Cardiac muscle cell (in vitro differentiated cells and primary cell): Measurements from ENCODE around the gene ST6GALNAC3. TPM values are rescaled to one million over a fixed set of nuclear protein-coding genes. Genes with fewer than 3 reads are reported as not detected.

Experiments used
- DNase-seq, 2 donors: peaks; one replicate each; pipeline versions ENCODE4 v3.0.0 to v3.0.0-alpha.2; 2010 to 2017; ENCODE audit warnings: low read depth in 1 of 2, low spot score in 1 of 2
- H3K27ac ChIP-seq: fragments of 200-600 bp; sonication (generic); 2 replicates; pipeline ENCODE4 v1.5.1; 2016
- H3K27me3 ChIP-seq: fragments of 200-600 bp; sonication (generic); 2 replicates; pipeline ENCODE4 v1.6.0; 2016; ENCODE audit warnings: control low read depth
- H3K36me3 ChIP-seq: fragments of 200-600 bp; sonication (generic); 2 replicates; pipeline ENCODE4 v1.5.1; 2016; ENCODE audit warnings: control low read depth
- H3K4me1 ChIP-seq: fragments of 200-600 bp; sonication (generic); 2 replicates; pipeline ENCODE4 v1.8.1; 2017; ENCODE audit warnings: low read depth, mild to moderate bottlenecking, mixed run types
- H3K4me3 ChIP-seq: fragments of 200-600 bp; sonication (generic); 2 replicates; pipeline ENCODE4 v1.5.1; 2016; ENCODE audit warnings: mild to moderate bottlenecking
- H3K9me3 ChIP-seq: fragments of 200-600 bp; sonication (generic); 2 replicates; pipeline ENCODE4 v1.5.1; 2017; ENCODE audit warnings: low read depth, mild to moderate bottlenecking, control low read depth
- polyA plus RNA-seq: library from polyadenylated mRNA; unstranded; fragments of >200 nt; fragmentation: Nextera tagmentation; extraction: Ambion mirVana; gene quantifications from 2 replicates; pipeline ENCODE4 v1.2.1, GENCODE V29; 2016
- total RNA-seq: library from RNA; depleted of rRNA; stranded (reverse); fragments of >200 nt; gene quantifications from 2 replicates; pipeline ENCODE4 v1.2.3, GENCODE V29; 2016
- TF ChIP-seq, protein P1 (sequence below): IDR thresholded peaks from 2 replicates; pipeline ENCODE4 v1.5.1; 2012; ENCODE audit warnings: low read depth, mild to moderate bottlenecking, low read length

Gene ST6GALNAC3
- total and polyA plus RNA-seq, 2 experiments from 2014 or later, result 10.4 to 14.8 TPM

DNA sequence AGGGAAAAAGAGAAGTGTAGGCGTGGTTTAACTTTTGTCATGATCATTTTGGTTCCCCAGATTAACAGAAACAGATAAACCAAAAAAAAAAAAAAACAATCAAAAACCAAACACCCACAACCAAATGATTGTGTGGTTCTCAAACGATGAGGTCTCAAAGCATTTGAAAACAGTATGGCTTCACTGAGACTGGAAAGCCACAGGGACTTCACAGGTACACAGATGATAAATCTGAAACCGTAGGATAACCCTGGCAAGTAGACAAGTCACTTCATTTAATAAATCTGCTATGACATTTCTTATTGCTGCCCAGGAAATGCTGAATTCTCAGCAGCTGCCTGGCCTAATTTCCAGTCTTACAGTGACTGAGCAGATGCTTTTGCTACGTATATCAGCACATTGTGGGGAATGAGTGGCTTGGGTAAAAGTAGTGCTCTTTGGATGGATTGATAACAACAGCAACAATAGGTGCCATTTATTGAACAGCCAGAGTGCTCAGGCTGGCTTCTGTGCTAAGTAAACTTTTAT lies 6.1 kb downstream of the ST6GALNAC3 start:
- H3K27me3 ChIP-seq, result no peaks in the 10 kb centered on the region
- H3K4me3 ChIP-seq, result no peak overlapping the region
- TF ChIP-seq, protein P1, sequence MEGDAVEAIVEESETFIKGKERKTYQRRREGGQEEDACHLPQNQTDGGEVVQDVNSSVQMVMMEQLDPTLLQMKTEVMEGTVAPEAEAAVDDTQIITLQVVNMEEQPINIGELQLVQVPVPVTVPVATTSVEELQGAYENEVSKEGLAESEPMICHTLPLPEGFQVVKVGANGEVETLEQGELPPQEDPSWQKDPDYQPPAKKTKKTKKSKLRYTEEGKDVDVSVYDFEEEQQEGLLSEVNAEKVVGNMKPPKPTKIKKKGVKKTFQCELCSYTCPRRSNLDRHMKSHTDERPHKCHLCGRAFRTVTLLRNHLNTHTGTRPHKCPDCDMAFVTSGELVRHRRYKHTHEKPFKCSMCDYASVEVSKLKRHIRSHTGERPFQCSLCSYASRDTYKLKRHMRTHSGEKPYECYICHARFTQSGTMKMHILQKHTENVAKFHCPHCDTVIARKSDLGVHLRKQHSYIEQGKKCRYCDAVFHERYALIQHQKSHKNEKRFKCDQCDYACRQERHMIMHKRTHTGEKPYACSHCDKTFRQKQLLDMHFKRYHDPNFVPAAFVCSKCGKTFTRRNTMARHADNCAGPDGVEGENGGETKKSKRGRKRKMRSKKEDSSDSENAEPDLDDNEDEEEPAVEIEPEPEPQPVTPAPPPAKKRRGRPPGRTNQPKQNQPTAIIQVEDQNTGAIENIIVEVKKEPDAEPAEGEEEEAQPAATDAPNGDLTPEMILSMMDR, result no peak
- no peak for DNase-seq
- H3K36me3 ChIP-seq, result no peaks in the 10 kb centered on the region
- H3K4me1 ChIP-seq, result peaks cover 4% of the 10 kb centered on the region
- no peak overlapping the region for H3K27ac ChIP-seq
- H3K9me3 ChIP-seq, result no peaks in the 10 kb centered on the region

GRCh38 chr1:76082062-76082461 lies 7.5 kb downstream of the ST6GALNAC3 start:
- no peak overlapping the region for H3K27ac ChIP-seq
- DNase-seq, result no peak

GRCh38 chr1:76083189-76083588 lies 8.6 kb downstream of the ST6GALNAC3 start:
- Histone ChIP-seq H3K4me3 (no peak overlapping the region), H3K27me3 (no peaks in the 10 kb centered on the region), H3K9me3 (no peaks in the 10 kb centered on the region), H3K27ac (no peak overlapping the region), H3K4me1 (peaks cover 13% of the 10 kb centered on the region), H3K36me3 (no peaks in the 10 kb centered on the region)
- TF ChIP-seq, protein P1, result no peak
- no peak for DNase-seq

More at GRCh38 chr1:76082062-76082461, 7.5 kb downstream of the ST6GALNAC3 start:
- no peaks in the 10 kb centered on the region for H3K9me3 ChIP-seq
- no peak overlapping the region for H3K4me3 ChIP-seq
- TF ChIP-seq, protein P1, result no peak
- peaks cover 8% of the 10 kb centered on the region for H3K4me1 ChIP-seq
- H3K36me3 ChIP-seq, result no peaks in the 10 kb centered on the region
- H3K27me3 ChIP-seq, result no peaks in the 10 kb centered on the region

DNA sequence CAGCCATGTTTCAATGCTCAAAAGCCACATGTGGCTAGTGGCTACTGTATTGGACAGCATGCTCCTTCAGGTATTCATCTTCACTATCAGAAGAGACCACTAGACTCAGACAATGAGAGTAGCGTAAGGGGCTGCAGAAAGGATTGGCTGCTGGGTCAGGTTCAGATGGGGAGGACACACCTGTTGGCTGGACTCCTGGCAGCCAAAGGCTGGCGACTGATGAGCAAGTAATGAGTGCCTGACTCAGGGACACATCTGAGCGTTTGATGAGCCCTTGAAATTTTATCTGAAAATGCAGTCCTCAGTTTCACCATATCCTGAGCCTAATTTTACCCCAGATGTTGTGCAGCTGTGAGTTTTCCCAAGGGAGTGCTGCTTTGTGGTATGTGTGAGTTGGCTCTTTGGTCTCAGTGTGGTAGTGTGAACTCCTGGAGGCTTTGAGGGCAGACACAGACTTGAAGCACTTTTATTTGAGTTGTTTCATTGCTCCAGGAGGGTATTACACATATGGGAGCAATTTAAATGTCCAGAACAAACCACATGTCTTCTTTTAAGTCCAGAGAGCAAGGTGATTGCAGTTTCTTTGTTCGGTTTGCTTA lies 9.6 kb downstream of the ST6GALNAC3 start:
- no peak for DNase-seq
- no peak overlapping the region for H3K27ac ChIP-seq
- peaks cover 13% of the 10 kb centered on the region for H3K4me1 ChIP-seq
- H3K27me3 ChIP-seq, result no peaks in the 10 kb centered on the region
- TF ChIP-seq, protein P1, result no peak
- H3K4me3 ChIP-seq, result no peak overlapping the region
- no peaks in the 10 kb centered on the region for H3K36me3 ChIP-seq
- no peaks in the 10 kb centered on the region for H3K9me3 ChIP-seq

DNA sequence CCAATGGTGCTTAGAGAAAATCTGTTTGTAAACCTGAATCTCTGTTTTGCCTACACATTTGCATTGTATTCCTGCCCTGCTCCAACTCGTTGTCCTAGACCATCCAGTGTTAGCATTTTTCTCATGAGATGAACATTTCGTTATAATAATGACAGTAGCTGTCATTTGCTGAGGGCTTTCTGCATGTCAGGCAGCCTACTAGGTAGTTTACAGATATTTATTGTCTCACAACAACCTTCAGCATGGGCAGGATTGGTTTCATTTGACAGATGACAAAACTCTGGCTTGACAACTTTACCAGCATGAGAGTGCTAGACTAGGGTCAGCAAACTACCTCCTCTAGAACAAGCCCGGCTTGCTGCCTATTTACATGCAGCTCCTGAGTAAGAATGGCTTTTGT lies 10.1 kb downstream of the ST6GALNAC3 start:
- no peaks in the 10 kb centered on the region for H3K36me3 ChIP-seq
- no peak overlapping the region for H3K4me3 ChIP-seq
- DNase-seq, result no peak
- H3K4me1 ChIP-seq, result peaks cover 13% of the 10 kb centered on the region
- no peak overlapping the region for H3K27ac ChIP-seq
- H3K9me3 ChIP-seq, result no peaks in the 10 kb centered on the region
- TF ChIP-seq, protein P1, result no peak
- no peaks in the 10 kb centered on the region for H3K27me3 ChIP-seq
